DOHH2 (cell line): ENCODE data around the gene KIRREL3.

Experiments used
- H3F3A ChIP-seq: fragments of 200-600 bp; sonication (generic), shearing (Covaris generic); 2 replicates; pipeline ENCODE4 v1.6.0; 2016; ENCODE audit warnings: antibody characterized with exemption, mild to moderate bottlenecking; ENCODE audit not compliant: control insufficient read depth, insufficient read depth
- H3K27ac ChIP-seq: fragments of 200-600 bp; sonication (generic); 2 replicates; pipeline ENCODE4 v1.5.1; 2014; ENCODE audit warnings: low read depth, mild to moderate bottlenecking, low read length, moderate library complexity
- H3K27me3 ChIP-seq: fragments of 200-600 bp; sonication (generic); 2 replicates; pipeline ENCODE4 v1.6.1; 2014; ENCODE audit warnings: mild to moderate bottlenecking, low read length, mixed read lengths; ENCODE audit not compliant: control insufficient read depth
- H3K36me3 ChIP-seq: fragments of 200-600 bp; sonication (generic); 2 replicates; pipeline ENCODE4 v1.6.1; 2014; ENCODE audit warnings: mild to moderate bottlenecking, low read length, moderate library complexity, mixed read lengths; ENCODE audit not compliant: control insufficient read depth
- H3K4me1 ChIP-seq: fragments of 200-600 bp; sonication (generic); 2 replicates; pipeline ENCODE4 v1.6.1; 2014; ENCODE audit warnings: mild to moderate bottlenecking, low read length, mixed read lengths; ENCODE audit not compliant: control insufficient read depth
- H3K4me2 ChIP-seq: fragments of 200-600 bp; sonication (generic); 2 replicates; pipeline ENCODE4 v1.6.0; 2014; ENCODE audit warnings: mild to moderate bottlenecking, low read length, moderate library complexity
- H3K4me3 ChIP-seq: fragments of 200-600 bp; sonication (generic); 2 replicates; pipeline ENCODE4 v1.5.1; 2014; ENCODE audit warnings: mild to moderate bottlenecking, low read length, mixed read lengths
- H3K79me2 ChIP-seq: fragments of 200-600 bp; sonication (generic); 2 replicates; pipeline ENCODE4 v1.6.1; 2014; ENCODE audit warnings: mild to moderate bottlenecking, low read length, mixed read lengths; ENCODE audit not compliant: control insufficient read depth
- H3K9me2 ChIP-seq: fragments of 200-600 bp; sonication (generic); replicated peaks from 2 replicates; pipeline ENCODE4 v1.6.1; 2014; ENCODE audit warnings: mild to moderate bottlenecking, low read length, mixed read lengths; ENCODE audit not compliant: control insufficient read depth
- H3K9me3 ChIP-seq: fragments of 200-600 bp; sonication (generic); 2 replicates; pipeline ENCODE4 v1.6.1; 2014; ENCODE audit warnings: antibody characterized with exemption, low read length, mixed read lengths; ENCODE audit not compliant: control insufficient read depth, insufficient read depth
- H4K20me1 ChIP-seq: fragments of 200-600 bp; sonication (generic); 2 replicates; pipeline ENCODE4 v1.6.0; 2014; ENCODE audit warnings: low read depth, mild to moderate bottlenecking, antibody characterized with exemption, low read length, moderate library complexity; ENCODE audit not compliant: control insufficient read depth, insufficient read depth
- CTCF ChIP-seq: fragments of 200-600 bp; sonication (generic); IDR thresholded peaks from one replicate; pipeline ENCODE4 v1.5.1; 2014; ENCODE audit warnings: antibody characterized with exemption, mild to moderate bottlenecking, low read depth, low read length; ENCODE audit not compliant: poor library complexity, severe bottlenecking
- EZH2phosphoT487 ChIP-seq: fragments of 200-600 bp; sonication (generic); IDR thresholded peaks from 2 replicates; pipeline ENCODE4 v1.6.1; 2017; ENCODE audit warnings: borderline replicate concordance, mild to moderate bottlenecking, antibody characterized with exemption, low read length, moderate library complexity, mixed read lengths

KIRREL3 gene

DNA sequence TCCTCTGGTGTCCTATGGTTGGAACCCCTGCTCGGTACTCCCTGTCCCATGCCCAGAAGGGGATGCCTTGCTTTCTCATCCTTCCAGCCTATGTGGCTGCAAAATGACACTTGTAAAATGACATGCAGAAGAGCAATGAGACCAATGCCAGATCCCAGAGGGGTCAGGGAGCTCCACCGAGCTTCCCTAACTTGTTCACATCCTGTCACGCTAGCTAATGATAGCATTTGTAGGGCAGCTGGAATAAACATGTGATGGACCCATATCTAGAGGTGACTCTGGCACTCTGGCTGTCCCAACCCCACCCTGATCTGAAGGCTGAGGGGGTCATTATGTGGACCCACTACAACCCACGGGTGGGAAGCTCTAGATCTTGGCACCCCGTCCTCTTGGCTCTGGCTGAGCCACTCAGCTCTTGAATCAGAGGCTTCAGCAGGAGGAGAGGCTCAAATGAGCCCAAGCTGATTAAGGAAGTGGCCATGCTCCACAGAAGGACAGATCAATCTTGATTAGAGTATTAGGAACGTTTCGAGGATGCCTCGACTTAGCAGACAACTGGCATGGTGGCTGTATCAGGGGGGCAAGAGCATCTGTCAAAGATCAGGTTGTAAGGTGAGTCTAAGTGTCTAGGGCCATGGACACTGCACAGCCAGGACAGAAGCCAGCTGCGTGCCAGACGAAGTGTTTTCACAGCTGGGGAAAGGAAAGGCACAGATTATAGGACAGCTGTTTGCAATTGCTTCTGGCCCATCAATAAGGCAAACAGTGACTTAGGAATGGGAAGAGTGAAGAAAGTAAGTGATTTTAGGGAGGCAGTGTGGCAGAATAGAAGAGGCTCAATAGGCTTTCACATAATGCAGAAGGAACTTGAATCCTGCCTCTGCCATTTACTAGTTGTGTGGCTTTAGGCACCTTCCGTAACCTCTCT is 182.8 kb downstream of the KIRREL3 start:
- Histone ChIP-seq H3K36me3 (no peaks in the 10 kb centered on the region), H3K79me2 (no peaks in the 10 kb centered on the region), H3K4me1 (no peaks in the 10 kb centered on the region), H3K4me3 (no peak overlapping the region), H3F3A (no peaks in the 10 kb centered on the region), H3K4me2 (no peak overlapping the region), H3K9me2 (no peaks in the 10 kb centered on the region), H3K9me3 (no peaks in the 10 kb centered on the region), H3K27me3 (no peaks in the 10 kb centered on the region), H3K27ac (no peak overlapping the region), H4K20me1 (no peaks in the 10 kb centered on the region)
- no peak for TF ChIP-seq CTCF
- no peak for TF ChIP-seq EZH2phosphoT487

DNA sequence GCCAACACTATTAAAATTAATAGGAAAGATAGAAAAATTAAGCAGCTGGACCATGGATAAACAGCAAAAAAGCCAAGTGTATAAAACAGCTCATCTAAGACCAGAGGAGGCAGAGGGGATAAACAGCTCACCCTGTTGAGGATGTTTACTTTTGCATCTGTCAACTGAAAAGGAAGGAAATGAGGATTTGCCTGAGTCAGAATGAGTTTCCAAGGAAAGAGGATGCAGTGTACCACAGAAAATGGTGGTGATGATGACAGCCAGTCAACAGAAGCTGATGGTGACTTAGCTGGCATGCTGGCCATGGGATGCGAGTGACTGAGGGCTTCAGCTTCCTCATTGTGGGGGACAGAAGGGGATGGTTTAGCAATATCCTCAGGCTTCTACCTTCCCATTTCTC is 183.5 kb downstream of the KIRREL3 start:
- Histone ChIP-seq H4K20me1 (no peaks in the 10 kb centered on the region), H3K9me2 (no peaks in the 10 kb centered on the region), H3K27ac (no peak overlapping the region), H3K4me2 (no peak overlapping the region), H3F3A (no peaks in the 10 kb centered on the region), H3K9me3 (no peaks in the 10 kb centered on the region), H3K36me3 (no peaks in the 10 kb centered on the region), H3K4me3 (no peak overlapping the region), H3K79me2 (no peaks in the 10 kb centered on the region), H3K4me1 (no peaks in the 10 kb centered on the region), H3K27me3 (no peaks in the 10 kb centered on the region)
- no peak for TF ChIP-seq CTCF
- no peak for TF ChIP-seq EZH2phosphoT487

DNA sequence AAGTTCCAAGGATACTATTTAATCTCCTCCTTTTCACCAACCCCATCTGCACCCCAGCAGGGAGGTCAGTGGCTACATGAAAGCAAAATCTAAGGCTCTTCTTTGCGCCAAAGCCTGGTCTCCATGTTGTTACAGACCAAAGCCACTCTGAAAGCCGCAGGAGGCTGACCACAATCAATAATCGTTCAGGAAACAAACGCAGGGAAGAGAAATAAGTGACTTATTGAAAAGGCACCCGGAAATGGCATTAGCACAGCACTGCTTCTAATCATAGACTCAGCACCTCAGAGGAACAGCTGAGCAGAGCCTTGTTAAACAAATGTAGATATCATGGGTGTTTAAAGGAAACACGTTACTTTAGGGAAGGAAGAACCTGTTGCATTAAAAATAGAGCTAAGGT is 183.9 kb downstream of the KIRREL3 start:
- Histone ChIP-seq H4K20me1 (no peaks in the 10 kb centered on the region), H3K27me3 (no peaks in the 10 kb centered on the region), H3K9me2 (no peaks in the 10 kb centered on the region), H3K36me3 (no peaks in the 10 kb centered on the region), H3K4me1 (no peaks in the 10 kb centered on the region), H3K79me2 (no peaks in the 10 kb centered on the region), H3K4me3 (no peak overlapping the region), H3K27ac (no peak overlapping the region), H3F3A (no peaks in the 10 kb centered on the region), H3K9me3 (no peaks in the 10 kb centered on the region), H3K4me2 (no peak overlapping the region)
- TF ChIP-seq CTCF (no peak), EZH2phosphoT487 (no peak)
